HCT116 (cell line): Measurements from ENCODE around the gene S100Z.

Experiments used
- CTCF ChIP-seq, 3 experiments: fragments of 200-600 bp in 1 of 3; sonication (generic) in 1 of 3; IDR thresholded peaks in 2 of 3; conservative IDR thresholded peaks in 1 of 3; 2 replicates each; pipeline ENCODE4 v1.5.1; 2012 to 2017; ENCODE audit warnings: low read depth in 2 of 3, low read length in 2 of 3, antibody characterized with exemption in 1 of 3, borderline replicate concordance in 1 of 3, control low read depth in 1 of 3, mild to moderate bottlenecking in 1 of 3, mixed read lengths in 1 of 3, mixed run types in 1 of 3, moderate library complexity in 1 of 3; ENCODE audit not compliant: insufficient read depth in 1 of 3
- EZH2 ChIP-seq: fragments of 200-600 bp; sonication (generic); IDR thresholded peaks from 2 replicates; pipeline ENCODE4 v1.6.1; 2017; ENCODE audit warnings: antibody characterized with exemption, mixed run types
- MAX ChIP-seq: IDR thresholded peaks from 2 replicates; pipeline ENCODE4 v1.6.1; 2012
- POLR2A ChIP-seq: IDR thresholded peaks from 2 replicates; pipeline ENCODE4 v1.7.0; 2011; ENCODE audit warnings: borderline replicate concordance; ENCODE audit not compliant: insufficient read depth, insufficient read length; ENCODE audit errors: extremely low read depth
- POLR2AphosphoS5 ChIP-seq: IDR thresholded peaks from 2 replicates; pipeline ENCODE4 v1.6.1; 2011; ENCODE audit warnings: mild to moderate bottlenecking, low read depth, low read length, moderate library complexity
- YY1 ChIP-seq: IDR thresholded peaks from 2 replicates; pipeline ENCODE4 v1.6.1; 2011; ENCODE audit warnings: low read length, low read depth, moderate library complexity, mild to moderate bottlenecking; ENCODE audit not compliant: insufficient replicate concordance; ENCODE audit errors: extremely low read depth

- TF ChIP-seq POLR2AphosphoS5 (no peak), POLR2A (no peak), EZH2 (no peak), YY1 (no peak), CTCF (IDR thresholded peaks at IDR 0.05 in 2 of 3, conservative IDR thresholded peaks at IDR 0.05 in 1 of 3; ENCODE audit: borderline replicate concordance in 1 of 3, insufficient read depth in 1 of 3, low read depth in 2 of 3, low read length in 2 of 3) (no peak), MAX (no peak)
Measured at GRCh38 chr5:76870046-76870445, 20.2 kb downstream of the S100Z start.
